Astrocyte of the cerebellum (primary cell): ENCODE results near the gene SETD2.
"Not testable (repeated sequence)": the region's sequence is repeated elsewhere in the genome, so short reads cannot be mapped to it uniquely, and the experiment has no call there.

ENCODE experiments used
- DNase-seq: peaks from one replicate; pipeline ENCODE4 v3.0.0-alpha.2; 2011; ENCODE audit warnings: low read depth
- H3K4me3 ChIP-seq: 2 replicates; pipeline ENCODE4 v1.5.1; 2011; ENCODE audit warnings: mild to moderate bottlenecking, low read depth, low read length, moderate library complexity
- in situ Hi-C: cut with HindIII; loops from 2 replicates; pipeline ENCODE4 v1.10.0; 2017; ENCODE audit warnings: low sequenced_read_pairs
- TF ChIP-seq, protein P1 (sequence below): IDR thresholded peaks from 2 replicates; pipeline ENCODE4 v1.5.1; 2012; ENCODE audit warnings: low read length, low read depth, moderate library complexity, mild to moderate bottlenecking; ENCODE audit errors: missing control alignments

SETD2 gene

DNA sequence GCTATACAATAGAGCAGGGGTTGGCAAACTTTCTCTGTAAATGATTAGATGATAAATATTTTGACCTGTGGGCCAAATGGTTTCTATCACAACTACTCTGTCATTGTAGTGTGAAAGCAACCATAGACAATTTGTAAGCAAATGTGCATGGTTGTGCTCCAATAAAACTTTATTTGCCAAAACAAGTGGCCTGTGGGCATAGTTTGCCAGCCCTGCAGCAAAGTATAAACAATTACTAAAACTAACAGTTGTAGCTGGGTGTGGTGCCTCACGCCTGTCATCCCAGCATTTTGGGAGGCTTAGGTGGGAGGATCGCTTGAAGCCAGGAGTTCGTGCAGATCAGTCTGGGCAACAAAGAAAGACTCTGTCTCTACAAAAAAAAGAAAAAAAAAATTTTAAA is 122.8 kb downstream of the SETD2 start:
- TF ChIP-seq, protein P1, sequence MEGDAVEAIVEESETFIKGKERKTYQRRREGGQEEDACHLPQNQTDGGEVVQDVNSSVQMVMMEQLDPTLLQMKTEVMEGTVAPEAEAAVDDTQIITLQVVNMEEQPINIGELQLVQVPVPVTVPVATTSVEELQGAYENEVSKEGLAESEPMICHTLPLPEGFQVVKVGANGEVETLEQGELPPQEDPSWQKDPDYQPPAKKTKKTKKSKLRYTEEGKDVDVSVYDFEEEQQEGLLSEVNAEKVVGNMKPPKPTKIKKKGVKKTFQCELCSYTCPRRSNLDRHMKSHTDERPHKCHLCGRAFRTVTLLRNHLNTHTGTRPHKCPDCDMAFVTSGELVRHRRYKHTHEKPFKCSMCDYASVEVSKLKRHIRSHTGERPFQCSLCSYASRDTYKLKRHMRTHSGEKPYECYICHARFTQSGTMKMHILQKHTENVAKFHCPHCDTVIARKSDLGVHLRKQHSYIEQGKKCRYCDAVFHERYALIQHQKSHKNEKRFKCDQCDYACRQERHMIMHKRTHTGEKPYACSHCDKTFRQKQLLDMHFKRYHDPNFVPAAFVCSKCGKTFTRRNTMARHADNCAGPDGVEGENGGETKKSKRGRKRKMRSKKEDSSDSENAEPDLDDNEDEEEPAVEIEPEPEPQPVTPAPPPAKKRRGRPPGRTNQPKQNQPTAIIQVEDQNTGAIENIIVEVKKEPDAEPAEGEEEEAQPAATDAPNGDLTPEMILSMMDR, result no peak
- in situ Hi-C loops, result loop anchor here (25.0 kb wide), 1 partner anchor 271 kb away; no protein-coding TSS in a partner anchor
- no peak overlapping the region for H3K4me3 ChIP-seq
- DNase-seq, result no peak

DNA sequence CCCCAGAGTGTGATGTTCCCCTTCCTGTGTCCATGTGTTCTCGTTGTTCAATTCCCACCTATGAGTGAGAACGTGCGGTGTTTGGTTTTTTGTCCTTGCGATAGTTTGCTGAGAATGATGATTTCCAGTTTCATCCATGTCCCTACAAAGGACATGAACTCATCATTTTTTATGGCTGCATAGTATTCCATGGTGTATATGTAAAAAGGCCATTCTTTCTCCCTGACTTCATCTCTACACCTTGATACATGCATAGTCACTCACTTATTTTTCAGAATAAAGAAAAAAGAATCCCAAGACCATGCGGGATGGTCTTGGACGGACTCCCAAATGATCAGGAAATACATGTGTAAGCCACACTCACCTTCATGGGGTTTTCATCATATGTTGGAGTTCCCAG is 126.6 kb downstream of the SETD2 start:
- in situ Hi-C loops, result loop anchor here (25.0 kb wide), 1 partner anchor 275 kb away; no protein-coding TSS in a partner anchor
- DNase-seq, H3K4me3 ChIP-seq: not testable (repeated sequence)

DNA sequence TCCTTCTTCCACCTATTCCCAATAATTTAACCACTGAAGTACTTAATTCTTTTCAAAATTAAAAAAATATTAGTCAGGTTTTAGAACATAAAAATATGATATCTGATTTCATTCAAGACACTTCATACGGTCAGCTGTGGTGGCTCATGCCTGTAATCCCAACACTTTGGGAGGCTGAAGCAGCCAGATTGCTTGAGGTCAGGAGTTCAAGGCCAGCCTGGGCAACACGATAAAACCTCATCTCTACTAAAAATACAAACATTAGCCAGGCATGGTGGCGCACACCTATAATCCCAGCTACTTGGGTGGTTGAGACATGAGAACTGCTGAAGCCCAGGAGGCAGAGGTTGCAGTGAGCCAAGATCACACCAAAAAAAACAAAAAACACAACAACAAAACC is 127.8 kb downstream of the SETD2 start:
- H3K4me3 ChIP-seq, result no peak overlapping the region
- TF ChIP-seq, protein P1, result no peak
- in situ Hi-C loops, result loop anchor here (25.0 kb wide), 1 partner anchor 276 kb away; no protein-coding TSS in a partner anchor
- no peak for DNase-seq

DNA sequence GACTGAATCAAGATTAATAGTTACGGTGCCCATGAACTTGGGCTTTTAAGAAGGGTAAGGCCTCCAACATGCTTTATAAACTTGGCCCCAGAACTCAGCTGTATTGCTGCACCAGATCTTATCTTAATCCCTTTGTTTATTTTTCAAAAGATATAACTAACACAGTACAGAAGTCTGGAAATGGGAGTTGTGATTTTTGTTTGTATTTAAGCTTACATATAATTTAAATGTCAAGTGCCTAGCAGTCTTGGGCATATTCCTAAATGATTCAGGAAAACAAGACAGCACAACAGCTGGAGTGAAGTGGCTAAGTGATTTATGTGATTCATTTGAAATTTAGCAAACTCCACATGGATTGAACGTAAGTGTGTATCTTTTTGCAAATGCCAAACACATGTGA is 128.3 kb downstream of the SETD2 start:
- TF ChIP-seq, protein P1, result no peak
- in situ Hi-C loops, result loop anchor here (25.0 kb wide), 1 partner anchor 277 kb away; no protein-coding TSS in a partner anchor
- H3K4me3 ChIP-seq, result no peak overlapping the region
- no peak for DNase-seq

DNA sequence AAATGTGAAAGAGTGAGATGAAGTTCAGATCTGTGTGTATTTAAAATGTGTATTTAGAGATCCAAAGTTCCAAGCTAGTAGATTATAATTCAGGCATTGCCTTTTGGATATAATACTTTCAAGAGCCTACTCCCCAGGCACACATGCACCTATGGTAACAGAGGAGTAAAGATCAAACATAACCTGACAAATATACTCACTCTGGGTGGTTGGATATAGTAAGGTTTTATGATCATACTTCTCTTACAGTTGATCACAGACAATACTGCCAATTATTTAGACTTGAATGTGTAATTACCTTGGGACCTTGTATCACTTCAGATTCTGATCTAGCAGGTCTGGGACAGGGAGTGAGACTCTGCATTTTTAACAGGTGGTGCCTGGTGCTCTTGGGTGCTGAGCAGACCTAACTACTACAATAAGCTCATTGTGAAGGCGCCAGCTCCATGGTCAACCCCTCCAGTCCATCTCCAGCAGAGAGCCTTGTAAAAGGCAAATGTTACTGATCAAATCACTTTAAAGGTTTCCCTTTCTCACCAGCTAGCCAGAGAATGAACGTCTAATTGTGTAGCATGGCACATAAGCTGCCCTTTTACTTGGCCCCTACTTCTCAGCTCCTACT is 128.9 kb downstream of the SETD2 start:
- DNase-seq, result no peak
- in situ Hi-C loops, result loop anchor here (25.0 kb wide), 1 partner anchor 277 kb away; no protein-coding TSS in a partner anchor
- H3K4me3 ChIP-seq, result no peak overlapping the region
- TF ChIP-seq, protein P1, result no peak

DNA sequence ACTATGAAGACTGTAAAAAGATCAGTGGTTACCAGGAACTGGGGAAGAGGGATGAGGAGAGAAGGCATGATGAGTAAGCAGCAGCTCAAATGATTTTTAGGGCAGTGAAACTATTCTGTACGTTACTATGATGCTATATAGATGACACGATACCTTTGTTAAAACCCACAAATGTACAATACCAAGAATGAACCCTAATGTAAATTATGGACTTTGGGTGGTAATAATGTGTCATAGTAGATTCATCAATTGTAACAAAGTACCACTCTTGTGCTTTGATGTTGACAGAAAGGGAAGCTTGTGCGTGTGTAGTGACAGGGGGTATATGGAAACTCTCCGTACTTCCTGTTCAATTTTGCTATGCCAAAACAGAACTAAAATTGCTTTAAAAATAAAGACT is 132.9 kb downstream of the SETD2 start:
- in situ Hi-C loops, result loop anchor here (25.0 kb wide), 1 partner anchor 281 kb away; no protein-coding TSS in a partner anchor
- DNase-seq, H3K4me3 ChIP-seq: not testable (repeated sequence)

DNA sequence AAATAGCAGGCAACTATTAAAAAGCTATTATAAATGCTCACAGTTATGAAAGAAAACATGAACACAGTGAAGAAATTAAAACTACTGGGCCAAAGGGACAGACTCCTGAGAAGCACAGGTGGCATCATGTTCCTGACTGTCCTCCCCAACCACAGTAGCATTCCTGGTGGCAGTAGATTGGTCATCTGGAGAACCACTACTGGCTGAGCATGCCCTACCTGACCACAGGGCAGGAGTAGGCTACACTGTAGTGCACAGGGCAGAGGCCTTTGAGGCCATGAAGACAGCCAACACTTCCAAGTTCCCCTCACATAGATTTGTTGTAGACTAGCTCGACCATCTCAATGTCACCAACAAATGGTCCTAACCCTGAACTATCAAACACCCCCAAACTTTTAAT is 135.2 kb downstream of the SETD2 start:
- DNase-seq, result no peak
- no peak overlapping the region for H3K4me3 ChIP-seq
- TF ChIP-seq, protein P1, result no peak
- in situ Hi-C loops, result loop anchor here (25.0 kb wide), 1 partner anchor 284 kb away; no protein-coding TSS in a partner anchor
